NOMO-1 treated with dmso at 0.1 percent for 144 hours (cell line): ENCODE measurements around the gene NEDD8.

ENCODE experiments used
- DNase-seq: peaks from one replicate; lab custom pipeline; 2025; ENCODE audit not compliant: unreplicated experiment; lab: John Stamatoyannopoulos, UW

Gene NEDD8

GRCh38 chr14:24264298-24264697 is 32.1 kb upstream of the NEDD8 start:
- no peak for DNase-seq

GRCh38 chr14:24263848-24264247 is 31.7 kb upstream of the NEDD8 start:
- DNase-seq: no peak

GRCh38 chr14:24262821-24263733 is 30.9 kb upstream of the NEDD8 start, which contains the start of gene TGM1:
TSS of gene TGM1 (minus strand) at chr14:24263177. CDS start at chr14:24262352, 825 bp downstream.
- no peak for DNase-seq

- no peak for DNase-seq
These were observed 29.8 kb upstream of the NEDD8 start for GRCh38 chr14:24261969-24262327.

GRCh38 chr14:24261256-24261968 is 29.2 kb upstream of the NEDD8 start:
- no peak for DNase-seq

- no peak for DNase-seq
These were observed 28.6 kb upstream of the NEDD8 start for GRCh38 chr14:24260780-24261157.

GRCh38 chr14:24260026-24260779 is 28.0 kb upstream of the NEDD8 start:
- no peak for DNase-seq

GRCh38 chr14:24259282-24260025 is 27.3 kb upstream of the NEDD8 start:
- DNase-seq: no peak

- no peak for DNase-seq
These were observed 26.5 kb upstream of the NEDD8 start for GRCh38 chr14:24258548-24259265.

- no peak for DNase-seq
These were observed 26.0 kb upstream of the NEDD8 start for GRCh38 chr14:24258119-24258518.

- DNase-seq: no peak
These were observed 24.8 kb upstream of the NEDD8 start for GRCh38 chr14:24256960-24257359.

- no peak for DNase-seq
These were observed 24.0 kb upstream of the NEDD8 start for GRCh38 chr14:24255931-24256711.

GRCh38 chr14:24255438-24255837 is 23.3 kb upstream of the NEDD8 start:
- DNase-seq: no peak

- no peak for DNase-seq
These were observed 22.6 kb upstream of the NEDD8 start for GRCh38 chr14:24254630-24255392.

- no peak for DNase-seq
These were observed 21.8 kb upstream of the NEDD8 start for GRCh38 chr14:24253936-24254335.

GRCh38 chr14:24252289-24253124 is 20.3 kb upstream of the NEDD8 start:
- DNase-seq: no peak

- no peak for DNase-seq
These were observed 19.7 kb upstream of the NEDD8 start for GRCh38 chr14:24251880-24252288.

GRCh38 chr14:24250354-24250753 is 18.2 kb upstream of the NEDD8 start:
- DNase-seq: no peak
